ENCODE data around the gene PRSS27.
"Not testable (repeated sequence)": the region's sequence is repeated elsewhere in the genome, so short reads cannot be mapped to it uniquely, and the experiment has no call there.

The PRSS27 gene

DNA sequence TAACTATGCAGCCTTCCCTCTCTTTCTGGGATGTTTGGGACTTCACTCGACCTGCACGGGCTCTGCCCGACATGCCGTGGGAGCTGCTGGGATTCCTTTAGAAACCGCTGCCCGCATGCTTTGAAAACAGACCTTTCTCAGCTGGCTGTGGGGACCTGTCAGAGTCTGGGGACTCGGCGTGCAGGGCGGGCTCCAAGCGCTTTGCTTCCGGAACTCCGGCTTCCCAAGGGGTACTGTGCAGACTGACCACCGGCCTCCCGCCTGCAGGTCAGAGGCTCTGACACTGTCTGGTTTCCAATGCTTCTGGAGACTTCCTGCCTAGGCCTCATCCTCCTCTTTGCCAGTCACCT, 11.8 kb downstream of the PRSS27 start:
- DNase-seq (ENCODE audit: low spot score): no peak

DNA sequence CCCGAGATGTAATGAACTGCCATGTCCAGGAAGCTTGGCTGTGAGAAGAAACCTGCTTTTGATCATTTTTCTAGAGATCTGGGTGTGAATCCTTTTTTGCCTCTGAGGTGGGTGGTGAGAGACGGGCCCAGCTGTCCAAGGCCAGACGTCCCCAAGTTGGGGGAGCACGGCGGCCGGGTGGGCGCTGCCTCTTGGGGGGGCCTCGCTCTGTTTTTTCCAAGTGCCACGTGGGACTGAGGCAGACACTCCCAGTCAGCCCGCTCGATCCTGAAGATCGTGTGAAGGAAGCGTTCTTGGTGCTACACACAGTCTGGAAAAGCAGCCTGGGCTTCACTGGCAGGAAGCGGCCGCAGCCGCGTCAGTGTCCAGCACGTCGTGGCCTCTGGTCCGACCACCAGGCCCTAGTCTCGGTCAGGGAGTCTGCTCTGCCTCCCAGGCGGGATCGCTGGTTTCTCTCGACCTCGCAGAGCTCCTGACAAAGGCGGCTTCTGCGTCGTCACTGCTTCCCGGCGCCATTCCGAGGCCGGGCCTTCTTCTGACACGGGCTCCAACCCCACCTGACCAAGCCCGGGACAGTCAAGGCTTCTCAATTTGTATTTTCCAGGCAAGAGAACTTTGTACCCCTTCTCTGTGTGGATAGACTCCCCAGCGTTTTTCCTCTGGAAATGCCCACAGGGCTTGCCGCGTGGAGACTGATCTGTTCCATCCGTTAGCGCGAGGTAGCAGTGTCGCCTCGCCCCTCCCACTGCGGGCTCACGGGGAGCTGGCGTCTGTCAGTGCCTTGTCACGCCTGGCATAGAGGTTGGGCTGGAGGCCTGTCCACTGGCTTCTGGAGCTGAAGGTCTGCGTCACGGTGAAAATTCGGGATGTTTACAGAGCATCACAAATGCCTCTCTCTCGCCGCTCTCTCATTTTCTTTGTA, 12.4 kb downstream of the PRSS27 start:
- DNase-seq (ENCODE audit: low spot score): no peak

DNA sequence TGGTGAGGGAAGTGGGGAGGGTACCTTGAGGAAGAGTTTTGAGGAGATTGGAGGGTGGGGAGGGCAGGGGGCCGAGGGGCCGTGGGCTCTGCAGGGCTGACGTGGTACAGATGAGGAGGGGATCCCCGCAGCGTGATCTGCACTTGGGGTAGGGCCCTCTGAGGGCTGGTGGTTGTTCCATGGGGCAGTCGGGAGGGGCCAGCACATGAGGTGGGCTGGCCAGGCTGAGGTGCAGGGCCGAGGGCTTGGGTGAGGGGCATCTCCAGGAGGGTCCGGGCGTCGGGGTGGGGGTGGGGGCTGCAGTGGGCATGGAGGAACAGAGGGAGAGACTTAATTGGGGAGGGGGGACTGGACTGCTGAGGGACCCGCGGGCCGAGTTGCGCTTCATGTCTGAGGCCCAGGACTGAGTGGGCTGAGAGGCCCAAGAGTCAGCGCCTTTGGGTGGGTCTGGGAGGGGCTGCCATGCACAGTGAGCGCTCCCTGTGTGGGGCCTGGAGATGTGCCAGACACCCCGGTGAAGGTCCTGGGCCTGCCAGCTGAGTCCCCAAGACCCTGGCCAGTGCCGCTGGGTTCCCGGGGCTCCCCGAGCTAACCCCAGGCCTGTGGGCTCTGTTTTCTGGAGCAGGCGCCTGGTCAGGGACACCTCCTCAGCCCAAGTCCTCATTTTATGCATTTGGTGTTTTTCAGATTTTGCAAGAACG, 13.3 kb downstream of the PRSS27 start:
- no peak for DNase-seq (ENCODE audit: low spot score)

DNA sequence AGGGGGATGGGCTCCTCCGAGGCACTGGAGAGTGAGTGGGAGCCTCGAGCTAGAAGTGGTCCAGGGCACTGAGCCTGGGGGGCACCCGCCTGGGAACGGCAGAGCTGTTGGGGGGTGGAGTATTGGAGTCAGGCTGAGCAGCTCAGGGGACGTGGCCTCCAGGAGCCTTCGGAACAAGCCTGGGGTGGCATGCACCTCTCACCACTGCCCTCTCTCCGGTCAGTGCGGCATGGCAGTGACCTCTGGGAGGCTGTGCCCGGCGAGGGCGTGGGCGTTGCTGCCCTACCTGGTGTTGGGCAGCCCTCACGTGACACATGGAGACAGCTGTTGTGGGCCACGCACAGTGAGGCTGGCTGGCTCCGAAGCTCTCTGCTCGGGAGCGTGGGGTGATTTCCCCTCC, 13.9 kb downstream of the PRSS27 start:
- no peak for DNase-seq (ENCODE audit: low spot score)

DNA sequence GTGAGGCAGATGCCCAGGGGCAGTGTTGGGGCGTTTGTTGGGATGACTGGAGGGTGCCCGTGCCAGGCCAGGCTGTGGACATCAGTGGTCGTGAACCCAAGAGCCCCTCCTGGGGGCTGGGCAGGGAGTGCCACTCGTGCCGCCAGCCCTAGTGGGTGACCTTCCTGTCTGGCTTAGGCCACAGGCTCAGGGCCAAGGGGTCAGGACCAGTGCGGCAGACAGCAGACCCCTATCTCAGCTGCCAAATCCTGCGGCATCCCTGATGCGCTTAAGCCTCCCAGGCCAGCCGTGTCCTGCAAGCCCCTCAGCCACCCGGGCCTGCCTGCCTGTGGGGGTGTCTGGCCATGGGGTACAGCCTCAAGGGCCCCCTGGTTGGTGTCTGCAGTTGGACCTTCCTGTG, 14.7 kb downstream of the PRSS27 start:
- no peak for DNase-seq (ENCODE audit: low spot score)

DNA sequence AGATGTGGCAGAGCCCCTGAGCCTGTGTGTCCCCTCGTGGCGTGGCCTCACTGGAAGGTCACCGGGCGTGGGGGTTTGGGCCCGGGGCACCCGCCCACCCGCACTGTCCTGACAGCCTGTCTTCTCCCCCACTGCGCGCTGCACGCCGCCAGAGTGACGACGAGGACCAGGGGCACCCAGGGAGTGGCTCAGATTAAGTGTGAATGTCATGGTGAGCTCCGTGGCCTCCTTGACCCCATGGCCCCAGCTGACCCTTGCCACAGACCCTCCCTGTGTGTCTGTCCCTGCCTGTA, 15.1 kb downstream of the PRSS27 start:
- DNase-seq (ENCODE audit: low spot score): no peak

DNA sequence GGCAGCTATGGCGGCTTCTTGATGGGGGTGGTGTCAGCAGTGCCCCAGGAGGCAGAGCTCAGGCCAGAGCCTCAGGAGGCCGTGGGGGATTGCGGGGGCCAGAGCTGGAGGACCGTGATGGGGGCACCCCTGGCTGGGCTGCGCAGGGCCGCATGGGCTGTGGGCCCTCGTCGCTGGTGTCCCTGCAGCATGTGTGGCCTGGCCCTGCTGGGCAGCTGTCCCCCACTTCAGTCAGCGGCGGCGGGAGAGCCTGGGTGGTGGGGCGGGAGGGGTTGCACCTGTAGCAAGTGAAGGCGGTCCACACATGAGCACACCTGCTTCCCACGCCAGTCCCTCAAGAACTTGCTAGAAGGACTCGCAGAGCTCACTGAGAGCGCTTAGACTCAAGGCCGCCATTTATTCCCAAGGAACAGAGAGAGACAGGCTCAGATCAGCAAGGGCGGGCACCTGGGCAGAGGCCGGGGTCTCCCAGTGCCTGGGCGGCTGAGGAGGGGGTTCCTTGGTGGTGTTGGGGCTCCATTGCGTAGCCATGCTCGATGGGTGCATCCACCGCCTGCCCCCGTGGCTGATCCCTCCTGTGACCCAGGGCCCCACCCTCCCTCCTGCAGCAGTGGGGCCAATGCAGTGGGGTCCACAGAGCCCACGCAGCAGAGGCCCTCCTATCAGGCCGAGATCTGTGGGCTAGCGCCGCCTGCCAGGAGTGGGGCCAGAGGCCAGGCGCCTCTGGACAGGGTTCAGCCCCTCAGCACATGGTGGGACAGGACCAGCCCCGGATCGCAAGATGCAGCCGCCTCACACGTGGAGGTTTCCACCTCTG, 15.7 kb downstream of the PRSS27 start:
- DNase-seq (ENCODE audit: low spot score): no peak

DNA sequence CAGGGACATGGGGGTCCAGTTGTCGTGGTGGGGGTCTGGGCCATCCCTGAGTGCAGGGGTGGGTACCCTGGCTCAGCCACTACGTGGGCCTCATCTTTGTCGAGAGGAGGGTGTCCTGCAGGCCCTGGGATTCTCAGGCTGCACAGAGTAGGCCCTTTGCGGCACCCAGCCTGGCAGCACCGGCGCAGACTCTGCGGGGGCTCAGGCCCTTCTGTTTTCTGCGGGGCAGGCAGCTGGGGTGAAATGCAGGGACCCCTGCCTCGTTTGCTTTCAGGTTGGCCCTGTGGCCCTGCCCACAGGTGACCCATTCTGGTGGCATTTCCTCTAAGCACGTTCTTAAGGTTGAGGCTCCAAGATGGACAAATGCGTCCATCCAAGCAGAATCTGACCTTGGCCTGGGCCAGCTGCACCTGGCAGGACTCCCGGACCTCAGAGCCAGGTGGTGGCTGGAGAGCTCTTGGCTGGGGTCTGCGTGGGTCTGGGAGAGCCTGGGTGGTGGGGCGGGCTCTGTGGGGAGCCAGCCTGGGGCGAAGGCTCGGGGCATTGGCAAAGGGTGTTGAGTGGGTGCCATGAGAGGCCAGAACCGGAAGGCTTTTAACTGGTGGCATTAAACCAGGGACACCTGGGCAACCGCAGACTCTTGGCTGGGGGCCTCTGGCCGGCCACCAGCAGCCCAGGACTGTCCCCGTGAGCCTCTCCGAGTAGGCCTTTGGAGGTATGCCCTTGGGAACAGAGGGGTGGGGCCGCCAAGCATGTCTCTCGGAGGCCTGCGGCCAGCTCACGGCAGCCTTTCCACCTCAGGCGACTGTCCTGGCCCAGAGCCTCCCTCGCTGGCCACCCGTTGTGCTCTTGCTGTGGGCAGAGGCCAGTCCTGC, 16.9 kb downstream of the PRSS27 start:
- DNase-seq (ENCODE audit: low spot score): no peak

DNA sequence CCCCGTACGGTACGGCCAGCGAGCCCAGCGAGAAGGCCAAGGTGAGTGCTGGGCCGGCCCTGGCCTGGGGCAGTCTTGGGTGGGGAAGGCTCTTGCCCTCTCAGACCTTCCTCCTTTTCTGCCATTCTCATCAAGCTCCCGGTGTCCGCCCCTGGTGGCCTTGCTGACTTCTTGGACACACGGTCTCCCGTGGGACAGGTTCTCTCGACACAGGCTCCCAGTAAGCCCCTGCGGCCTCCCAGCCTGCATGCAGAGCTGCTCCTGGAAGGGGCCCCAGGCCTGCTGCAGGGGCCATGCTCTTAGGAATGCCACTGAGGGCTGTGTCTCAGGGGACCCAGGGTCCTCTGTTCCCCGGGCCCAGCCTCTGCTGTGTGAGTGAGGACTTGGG, 17.6 kb downstream of the PRSS27 start:
- no peak for DNase-seq (ENCODE audit: low spot score)

DNA sequence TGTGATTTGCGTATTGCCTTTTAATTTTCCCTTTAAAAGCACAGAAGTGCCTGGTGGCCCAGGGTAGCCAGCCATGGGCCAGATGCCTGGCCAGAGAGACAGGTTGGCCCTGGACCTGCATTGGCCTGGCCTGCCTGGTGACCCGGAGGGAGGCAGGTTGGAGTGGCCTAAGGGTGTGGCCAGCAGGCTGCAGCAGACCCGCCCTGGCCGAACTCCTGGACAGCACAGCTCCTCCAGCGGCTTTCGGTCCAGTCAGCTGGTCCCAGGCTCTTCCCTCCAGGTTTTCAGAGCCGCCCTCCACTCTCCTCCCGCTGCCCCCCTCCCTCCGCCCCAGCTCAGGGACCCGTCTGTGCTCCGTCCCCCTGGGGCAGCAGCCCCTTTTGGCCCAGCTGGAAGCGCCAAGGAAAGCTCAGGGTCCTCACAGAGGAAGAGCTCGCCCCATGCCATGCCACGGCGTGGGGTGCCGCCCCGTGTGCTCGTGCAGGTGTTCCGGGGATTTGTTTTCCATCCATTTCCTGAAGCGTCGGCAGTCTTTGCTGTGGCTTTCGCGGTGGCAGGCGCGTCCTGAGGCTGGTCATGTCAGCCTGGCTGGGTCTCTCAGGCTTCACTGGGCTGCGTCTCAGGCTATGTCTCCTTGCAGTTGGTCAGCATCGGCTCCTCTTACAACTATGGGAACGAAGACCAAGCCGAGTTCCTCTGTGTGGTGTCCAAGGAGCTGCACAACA, 18.1 kb downstream of the PRSS27 start:
- no peak for DNase-seq (ENCODE audit: low spot score)

DNA sequence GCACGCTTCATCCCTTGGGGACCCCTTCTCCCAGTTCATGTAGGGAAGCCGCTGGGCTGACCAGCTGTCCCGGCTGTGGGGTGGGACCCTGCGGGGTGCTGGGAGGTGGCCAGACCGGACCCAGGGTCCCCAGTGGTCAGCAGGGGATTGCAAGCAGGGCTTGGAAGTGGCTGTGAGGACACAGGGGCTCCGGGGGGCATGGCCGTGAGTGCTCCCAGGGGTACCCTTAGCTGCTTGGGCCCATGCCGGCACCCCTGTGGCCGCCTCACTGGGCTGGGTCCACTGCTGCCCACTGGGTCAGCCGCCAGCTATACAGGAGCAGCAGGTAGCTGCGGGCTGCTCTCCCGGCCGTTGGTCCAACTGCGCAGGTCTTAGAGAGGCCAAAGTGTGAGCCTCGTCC, 18.8 kb downstream of the PRSS27 start:
- DNase-seq (ENCODE audit: low spot score): no peak

DNA sequence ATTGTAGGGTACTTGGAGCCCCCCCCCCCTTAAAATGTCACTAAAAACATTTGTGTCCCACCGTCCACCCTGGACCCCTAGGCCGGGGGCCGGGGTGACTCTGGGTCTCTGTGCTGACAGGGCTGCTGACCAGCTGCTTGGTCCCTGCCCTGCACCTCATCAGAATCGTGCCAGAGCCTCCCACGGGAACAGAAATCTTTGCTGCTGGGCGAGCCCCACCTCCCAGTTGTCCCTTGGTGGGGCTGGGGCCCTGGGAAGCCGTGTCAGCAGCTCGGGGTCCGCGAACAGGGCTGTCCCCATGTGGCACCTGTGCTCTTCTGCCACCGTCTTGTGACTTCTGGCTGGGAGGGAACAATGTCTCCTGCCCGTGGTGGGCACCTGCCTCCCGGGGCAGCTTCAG, 19.2 kb downstream of the PRSS27 start:
- no peak for DNase-seq (ENCODE audit: low spot score)

DNA sequence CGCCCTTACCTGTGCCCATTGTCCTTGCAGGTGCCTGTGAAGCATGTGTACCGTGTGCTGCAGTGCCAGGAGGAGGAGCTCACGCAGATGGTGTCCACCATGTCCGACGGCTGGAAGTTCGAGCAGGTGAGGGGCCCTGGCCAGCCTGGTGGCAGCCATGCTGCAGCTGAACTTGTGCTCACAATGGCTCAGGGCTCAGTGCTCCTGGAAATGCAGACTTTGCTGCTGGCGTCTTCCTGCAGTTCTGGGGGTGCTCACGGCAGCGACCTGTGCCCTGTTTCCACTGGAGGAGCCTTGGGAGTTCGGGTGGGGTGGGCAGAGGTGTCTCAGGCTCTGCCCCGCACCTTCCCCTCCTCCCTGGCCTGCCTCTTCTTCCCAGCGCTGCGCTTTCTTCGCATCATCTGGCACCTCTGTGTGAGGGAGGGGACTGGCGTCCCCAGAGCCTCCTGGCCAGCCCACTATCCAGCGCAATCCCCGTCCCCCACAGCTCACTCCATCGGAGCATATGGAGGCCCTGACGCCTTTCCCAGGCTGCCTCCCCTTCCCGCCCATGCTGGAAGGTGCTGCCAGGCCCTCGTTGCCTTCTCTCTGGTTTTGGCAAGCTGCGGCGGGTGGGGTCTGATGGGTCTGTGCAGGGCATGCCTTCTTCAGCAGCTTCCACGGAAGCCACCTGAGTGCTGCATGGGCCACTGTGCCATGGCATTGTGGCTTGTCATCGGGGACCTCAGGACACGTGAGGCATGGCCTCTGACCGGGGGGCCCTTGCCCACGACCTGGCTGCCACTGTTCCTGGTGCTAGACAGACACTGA, 20.0 kb downstream of the PRSS27 start:
- DNase-seq (ENCODE audit: low spot score): no peak

DNA sequence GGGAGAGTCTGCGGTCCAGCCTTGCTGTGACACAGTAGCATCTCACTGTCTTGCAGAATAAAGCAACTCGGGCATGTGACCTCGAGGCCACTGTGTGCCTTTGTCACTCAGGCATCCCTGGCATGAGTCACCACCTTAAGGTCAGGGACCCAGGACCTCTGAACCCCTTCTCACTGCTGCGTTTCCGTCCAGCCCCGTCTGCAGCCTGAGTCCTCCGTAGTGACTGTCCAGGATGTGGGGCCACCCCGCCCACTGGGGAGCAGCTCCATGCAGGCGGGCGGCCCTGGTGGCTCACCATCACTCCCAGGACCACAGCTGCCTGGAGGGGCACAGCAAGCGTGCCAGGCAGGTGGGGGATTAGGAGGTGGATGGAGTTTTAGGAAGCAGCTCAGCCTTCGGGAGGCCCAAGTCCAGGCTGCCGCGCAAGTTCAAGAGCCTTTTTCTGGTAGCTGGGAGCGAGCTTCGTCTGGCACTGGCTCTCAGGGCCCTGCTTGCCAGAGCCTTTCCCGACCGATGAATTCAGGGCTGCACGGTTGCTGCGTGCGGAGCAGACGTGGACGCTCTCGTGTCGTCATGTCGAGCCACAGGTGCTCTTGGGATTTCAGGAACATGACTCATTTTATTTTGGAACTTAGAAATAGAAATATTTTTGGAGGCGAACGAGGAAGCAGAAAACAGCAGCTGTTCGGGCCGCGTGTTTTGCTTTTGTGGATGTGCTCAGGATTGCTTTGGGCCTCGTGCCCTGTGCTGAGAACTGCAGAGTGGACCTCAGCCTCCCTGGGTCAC, 20.9 kb downstream of the PRSS27 start:
- no peak for DNase-seq (ENCODE audit: low spot score)

DNA sequence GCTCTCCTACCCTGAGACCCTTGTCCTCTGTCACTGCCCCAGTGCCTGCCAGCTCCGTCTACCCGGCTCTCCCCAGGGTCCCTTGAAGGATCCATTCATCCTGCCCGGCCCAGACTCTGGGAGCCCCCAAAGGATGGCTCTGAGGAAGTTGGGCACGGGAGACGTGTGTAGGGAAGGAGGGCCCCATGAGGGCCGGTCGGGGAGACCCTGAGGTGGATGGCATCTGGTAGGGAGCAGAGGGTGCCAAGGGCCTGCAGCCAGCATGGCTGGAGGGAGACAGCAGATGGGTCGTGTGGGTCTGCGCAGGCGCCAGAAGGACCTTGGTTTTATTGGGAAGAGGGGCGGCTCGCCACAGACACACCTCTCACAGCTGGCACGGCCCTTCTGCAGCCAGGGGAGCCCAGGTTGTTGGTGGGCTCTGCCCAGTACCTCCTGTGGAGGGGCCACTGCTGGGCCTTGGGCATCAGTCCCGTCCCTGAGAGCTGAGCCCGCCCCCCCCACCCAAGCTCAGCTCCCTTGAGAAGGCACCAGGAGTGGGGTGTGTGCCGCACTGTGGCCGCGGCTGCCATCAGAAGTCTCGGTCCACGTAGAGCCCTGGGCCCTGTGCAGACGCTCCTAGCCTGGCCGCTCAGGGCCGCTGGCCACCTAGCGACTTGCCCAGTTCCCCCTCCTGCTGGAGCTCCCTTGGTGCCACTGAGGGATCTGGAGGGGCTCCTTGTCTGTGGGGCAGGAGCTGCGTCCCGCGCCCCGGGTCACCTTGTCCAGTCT, 21.7 kb downstream of the PRSS27 start:
- DNase-seq (ENCODE audit: low spot score): no peak

DNA sequence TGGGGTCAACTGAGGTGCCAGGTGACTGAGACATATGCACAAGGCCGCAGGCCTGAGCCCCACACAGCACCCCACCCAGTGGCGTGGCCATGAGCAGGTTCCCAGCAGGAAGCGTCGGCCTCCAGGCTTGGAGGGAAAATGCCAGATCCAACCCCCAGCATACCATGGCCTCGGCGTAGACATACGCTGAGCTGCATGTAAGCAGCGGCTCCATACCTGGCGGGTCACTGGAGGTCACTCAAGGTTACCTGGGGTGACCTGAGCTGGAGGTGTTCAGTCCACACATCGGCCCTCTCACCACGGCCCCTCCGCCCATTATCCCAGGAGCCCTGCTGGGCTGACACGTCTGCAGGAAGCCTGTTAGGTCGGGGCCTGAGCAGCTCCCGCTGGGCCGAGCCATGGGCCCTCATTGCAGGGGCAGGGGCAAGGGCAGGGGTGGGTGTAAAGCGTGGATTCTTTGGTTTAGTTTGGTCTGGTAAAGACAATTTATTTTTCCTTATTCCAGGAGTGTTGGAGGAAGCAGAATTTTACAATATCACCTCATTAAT, 22.5 kb downstream of the PRSS27 start:
- DNase-seq (ENCODE audit: low spot score): no peak

DNA sequence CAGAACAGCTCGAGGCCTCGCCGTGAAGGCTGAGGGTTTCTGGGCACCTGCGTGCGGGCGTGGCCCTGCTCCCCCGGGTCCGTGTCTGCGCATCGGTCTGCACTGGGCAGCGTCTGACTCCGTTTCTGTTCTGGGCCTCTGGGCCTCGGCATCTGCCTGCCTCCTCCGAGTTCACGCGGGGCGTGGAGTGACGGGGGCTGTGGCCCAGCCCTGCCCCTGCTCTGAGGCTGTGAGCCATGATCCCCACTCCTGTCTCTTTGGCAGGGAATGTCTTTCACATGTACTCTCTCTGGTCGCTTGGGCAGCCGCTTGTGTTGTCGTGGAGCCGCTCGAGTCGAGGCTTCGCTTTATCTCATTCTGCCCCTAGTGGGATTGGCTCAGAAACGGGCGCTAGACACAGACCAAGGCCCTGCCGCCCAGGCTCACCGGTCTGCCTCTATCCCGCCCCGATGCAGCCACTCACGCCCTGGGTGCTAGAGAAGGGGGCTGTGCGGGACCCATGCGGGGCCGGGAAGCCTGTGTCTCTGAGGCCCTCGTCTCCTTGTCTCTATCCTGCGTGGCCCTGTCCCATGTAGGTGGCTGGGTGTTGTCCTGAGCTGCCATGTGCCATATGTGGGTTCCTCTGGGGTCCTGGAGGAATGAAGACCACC, 23.3 kb downstream of the PRSS27 start:
- not testable (repeated sequence) for DNase-seq (ENCODE audit: low spot score)

Data from hematopoietic multipotent progenitor cell treated with erythropoietin and hydrocortisone succinate and interleukin-3 and kit ligand, for 15 days (in vitro differentiated cells).